ENCODE measurements around the gene AOC1.

DNA sequence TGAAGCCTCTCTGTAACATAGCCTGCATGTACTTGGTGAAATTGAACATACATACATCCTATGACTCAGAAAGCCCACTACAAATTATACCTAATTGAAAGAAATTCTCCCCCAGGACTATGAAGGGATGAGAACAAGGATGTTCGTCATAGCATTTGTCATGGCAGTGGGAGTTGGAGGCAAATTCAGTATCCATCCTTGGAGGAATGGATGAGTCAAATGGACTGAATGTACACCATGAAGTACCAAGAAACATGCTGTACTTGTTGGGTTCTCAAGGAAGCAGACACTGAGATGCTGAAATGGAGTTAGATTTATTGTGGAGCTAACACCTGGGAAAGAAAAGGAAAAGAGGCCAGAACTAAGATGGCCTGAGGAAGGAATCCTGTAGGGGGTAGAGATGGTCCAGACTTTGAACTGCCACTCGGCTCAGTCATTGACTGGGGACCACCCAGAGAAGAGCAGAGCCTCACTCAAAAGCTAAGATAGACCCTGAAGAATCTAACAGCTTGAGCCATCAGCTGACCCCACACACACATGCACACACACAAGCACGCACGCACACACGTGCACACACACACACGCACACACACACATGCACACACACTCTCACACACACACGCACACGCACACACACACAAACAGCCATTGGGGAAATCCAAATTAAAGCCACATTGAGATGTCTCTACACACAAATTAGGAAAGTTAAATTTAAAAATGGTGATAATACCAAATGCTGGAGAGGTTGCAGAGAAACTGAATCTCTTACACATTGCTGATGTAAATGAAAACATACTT, 22.3 kb downstream of the AOC1 start:
- TF ChIP-seq YY1 (IDR thresholded peaks at IDR 0.05; ENCODE audit: insufficient read depth, insufficient read length) (no peak), ZNF274 (IDR thresholded peaks at IDR 0.05; ENCODE audit: low read depth, low read length) (no peak)

Data from NT2/D1 (cell line).